Uterus (tissue), 2 donors: ENCODE measurements around the gene GRK5.

Source experiments
- CTCF ChIP-seq, 4 experiments: fragments of 200-600 bp in 2 of 4; fragments of 450-650 bp in 2 of 4; sonication (generic) in 2 of 4; IDR thresholded peaks; one replicate each; pipeline ENCODE4 v1.5.1; 2016 to 2019; ENCODE audit warnings: antibody characterized with exemption in 4 of 4, mild to moderate bottlenecking in 2 of 4, moderate library complexity in 1 of 4
- POLR2A ChIP-seq, 2 donors: fragments of 450-650 bp; IDR thresholded peaks; one replicate each; pipeline ENCODE4 v1.6.1; 2016; ENCODE audit warnings: antibody characterized with exemption in 2 of 2, mild to moderate bottlenecking in 1 of 2, moderate library complexity in 1 of 2

GRCh38 chr10:119269737-119270136 is 62.4 kb downstream of the GRK5 start:
- TF ChIP-seq CTCF (IDR thresholded peaks at IDR 0.05) (no peak), POLR2A (IDR thresholded peaks at IDR 0.05) (no peak)
